ENCODE data around the gene TFE3. TPM values are rescaled to one million over a fixed set of nuclear protein-coding genes. Genes with fewer than 3 reads are reported as not detected.

TFE3 gene
- total RNA-seq, 1 experiment from 2014 or later: 59.8 TPM

DNA sequence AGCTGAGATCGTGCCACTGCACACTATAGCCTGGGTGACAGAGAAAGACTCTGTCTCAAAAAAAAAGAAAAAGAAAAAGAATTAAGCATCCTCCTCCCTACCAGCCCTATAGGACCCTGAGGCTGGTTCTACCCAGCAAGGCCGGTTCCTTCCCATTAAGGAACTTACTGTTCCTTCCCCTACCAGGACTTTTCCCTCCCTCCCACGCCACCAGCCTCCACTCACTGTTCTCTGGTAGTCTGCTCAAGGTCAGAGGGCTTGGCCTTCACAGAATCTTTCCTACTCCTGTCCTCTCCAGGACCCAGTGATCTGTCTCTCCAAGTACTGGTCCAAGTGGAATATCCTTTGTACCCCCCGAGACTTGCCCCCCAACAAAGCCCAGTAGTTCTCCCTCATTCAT is 42.5 kb downstream of the TFE3 start:
- no peak overlapping the region for H3K4ac ChIP-seq (ENCODE audit: low read depth, low read length)
- no peak overlapping the region for H3K18ac ChIP-seq (ENCODE audit: insufficient read length, low read depth, low read length)
- no peak overlapping the region for H2BK120ac ChIP-seq (ENCODE audit: low read depth, low read length, poor library complexity, severe bottlenecking)
- H3T11ph ChIP-seq (ENCODE audit: low read length): no peak overlapping the region
- H4K5ac ChIP-seq (ENCODE audit: insufficient read length, low read depth, low read length): no peak overlapping the region
- no peak overlapping the region for H4K91ac ChIP-seq (ENCODE audit: insufficient read length, low read depth, low read length)
- no peak overlapping the region for H3K9ac ChIP-seq (ENCODE audit: extremely low read depth, insufficient read length, low read length)
- peak overlapping the region; percentile 84 for H3K4me2 ChIP-seq (ENCODE audit: insufficient read depth, insufficient read length, low read length)
- Mint-ChIP-seq H3K9me3 (peaks cover 57 to 70% of the 10 kb centered on the region in 2 experiments), H3K4me3 (peak overlapping the region; percentile 96 to 98), H3K36me3 (ENCODE audit: insufficient read depth in 1 of 3, low read depth in 3 of 3) (peaks cover 33 to 49% (median 47%) of the 10 kb centered on the region in 3 experiments; a peak in 6 of 7 replicates), H3K27ac (peak overlapping the region in 1 of 3 experiments; percentile 98; a peak in 2 of 7 replicates), H3K4me1 (peaks cover 0 to 13% of the 10 kb centered on the region in 2 experiments; a peak in 2 of 4 replicates), H3K27me3 (ENCODE audit: low read depth) (no peaks in the 10 kb centered on the region; the same call in 1 of the 2 replicates)
- peaks cover 2% of the 10 kb centered on the region for H3K79me1 ChIP-seq (ENCODE audit: insufficient read depth, low read depth, low read length, poor library complexity, severe bottlenecking)
- H2AK5ac ChIP-seq (ENCODE audit: insufficient read length, low read length): no peak overlapping the region
- H4K8ac ChIP-seq (replicated peaks; ENCODE audit: insufficient read length, low read depth, low read length): no peak overlapping the region
- no peak overlapping the region for H2AFZ ChIP-seq (ENCODE audit: low read length)
- H2BK15ac ChIP-seq (ENCODE audit: low read depth, low read length): no peak overlapping the region; the same call in 1 of the 2 replicates
- H3K23me2 ChIP-seq (ENCODE audit: insufficient read length, low read depth, low read length, poor library complexity, severe bottlenecking): no peaks in the 10 kb centered on the region
- TF ChIP-seq CTCF (conservative IDR thresholded peaks at IDR 0.05): no peak
- peaks cover 2% of the 10 kb centered on the region; the same call in 1 of the 2 replicates for H3K79me2 ChIP-seq (ENCODE audit: insufficient read depth, low read length)
- H2BK12ac ChIP-seq (ENCODE audit: insufficient read length, low read depth, low read length): no peak overlapping the region
- WGBS (ENCODE audit: extremely low coverage, insufficient read length, low lambda C conversion rate): no CpG with 5 or more reads among the region's 4 CpGs
- no peak overlapping the region for H3K56ac ChIP-seq (ENCODE audit: insufficient read length, low read depth, low read length)
- no peaks in the 10 kb centered on the region for H3K27me3 ChIP-seq (ENCODE audit: insufficient read depth, low read length)
- H3K9me3 ChIP-seq (ENCODE audit: control insufficient read depth, low read depth, low read length): no peaks in the 10 kb centered on the region
- H3K23ac ChIP-seq (ENCODE audit: insufficient read length, low read depth, low read length): no peak overlapping the region
- H3K14ac ChIP-seq (ENCODE audit: insufficient read depth, low read length): no peak overlapping the region
- peaks cover 2% of the 10 kb centered on the region for H4K20me1 ChIP-seq (ENCODE audit: control insufficient read depth, insufficient read depth, insufficient read length)
- H3K4me1 ChIP-seq (ENCODE audit: insufficient read depth, low read length): no peaks in the 10 kb centered on the region
- H2BK5ac ChIP-seq (ENCODE audit: insufficient read length, low read length): no peak overlapping the region
- no peak for DNase-seq
- H2BK20ac ChIP-seq (ENCODE audit: low read depth, low read length, poor library complexity, severe bottlenecking): no peak overlapping the region
- no peak overlapping the region for H3K27ac ChIP-seq (ENCODE audit: insufficient read length, low read depth, low read length)

Measured in H9 (cell line).